ENCODE data around the gene RAB40B. TPM values are rescaled to one million over a fixed set of nuclear protein-coding genes. Genes with fewer than 3 reads are reported as not detected.

Gene RAB40B
- polyA plus RNA-seq, 1 of the 3 experiments (the other 2 are of a cell fraction) = 20.7 TPM

DNA sequence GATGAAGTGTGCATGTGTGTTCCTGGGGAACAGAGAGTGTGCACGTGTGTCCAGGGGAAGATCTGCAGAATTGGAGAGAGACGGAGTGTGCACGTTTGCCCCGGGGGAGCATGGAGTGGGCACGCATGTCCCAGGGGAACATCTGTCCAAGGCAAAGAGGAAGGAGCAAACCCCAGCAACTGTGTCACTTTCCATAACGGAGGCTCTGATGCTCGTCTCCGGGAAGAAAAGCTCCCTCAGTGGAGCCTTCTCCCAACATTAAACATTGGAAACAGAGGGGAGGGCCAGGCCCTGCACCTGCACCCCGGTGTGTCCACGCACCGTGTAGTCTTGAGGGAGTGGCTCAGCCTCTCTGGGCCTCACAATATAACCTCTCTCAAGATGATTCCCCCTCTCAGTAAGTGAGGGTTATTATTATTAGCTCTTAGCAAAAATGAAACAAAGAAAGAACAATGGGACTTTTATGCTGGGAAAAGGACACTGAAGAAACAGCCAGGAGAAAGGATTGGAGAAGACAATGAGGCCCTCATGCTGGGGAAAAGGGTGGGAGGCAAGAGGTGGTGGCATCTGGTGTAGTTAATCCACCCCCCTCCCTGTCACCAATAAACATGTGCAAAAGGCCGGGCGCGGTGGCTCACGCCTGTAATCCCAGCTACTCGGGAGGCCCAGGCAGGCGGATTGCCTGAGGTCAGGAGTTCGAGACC lies 7.6 kb downstream of the RAB40B start (continued):
- TF ChIP-seq REST (IDR thresholded peaks at IDR 0.05; ENCODE audit: low read depth, low read length) (no peak), TCF12 (IDR thresholded peaks at IDR 0.05) (no peak)

DNA sequence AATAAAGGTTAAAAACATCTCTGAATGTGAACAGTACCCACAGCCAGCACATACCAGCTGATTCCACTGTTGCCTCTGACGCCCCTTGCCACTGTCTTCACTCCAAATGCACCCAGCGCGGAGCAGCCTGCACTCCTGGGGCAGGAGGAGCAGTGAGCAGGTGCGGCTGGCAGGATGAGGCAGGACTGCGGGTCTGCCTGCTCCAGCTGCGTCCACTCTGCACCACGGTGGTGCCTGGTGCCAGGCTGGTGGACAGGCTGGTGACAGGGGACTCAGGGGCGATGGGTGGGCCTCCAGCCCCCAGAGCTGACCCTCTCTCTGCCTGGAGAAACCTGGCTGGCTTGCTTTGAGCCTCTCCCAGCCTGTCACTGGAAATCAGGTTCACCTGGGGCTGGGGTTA lies 9.4 kb downstream of the RAB40B start:
- H3K9me2 ChIP-seq = no peaks in the 10 kb centered on the region
- no peak overlapping the region for H3K4me2 ChIP-seq
- H3K27me3 ChIP-seq (ENCODE audit: insufficient read depth) = no peaks in the 10 kb centered on the region
- H3K4me1 ChIP-seq (ENCODE audit: control insufficient read depth in 1 of 2, insufficient read depth in 2 of 2, low read depth in 1 of 2, low read length in 1 of 2) = no peaks in the 10 kb centered on the region
- DNase-seq = no peak
- 0 out of 2 replicates have a peak, but pooled peaks cover 2% of the 10 kb centered on the region for H3K79me2 ChIP-seq (ENCODE audit: insufficient read depth)
- H3K9me3 ChIP-seq = no peaks in the 10 kb centered on the region; the same call in 1 of the 2 replicates
- no peak for TF ChIP-seq CHD2 (IDR thresholded peaks at IDR 0.05; ENCODE audit: low read length, partially characterized antibody)
- H3K9ac ChIP-seq = no peak overlapping the region
- peaks cover 0 to 2% of the 10 kb centered on the region in 2 experiments for H3K36me3 ChIP-seq (replicated peaks in 1 of 2; ENCODE audit: control insufficient read depth in 1 of 2, insufficient read depth in 2 of 2, low read length in 1 of 2)
- no peak overlapping the region for H2AFZ ChIP-seq (ENCODE audit: low read depth)
- WGBS (ENCODE audit: low lambda C conversion rate) = 76% methylated on average over 6 of the region's 8 CpGs
- no peak overlapping the region for H3K27ac ChIP-seq (ENCODE audit: low read depth in 2 of 2, low read length in 1 of 2)
- ChIA-PET CTCF (interaction anchor here (0.6 to 1.2 kb wide), 3 partner anchors 9 to 228 kb away, joined by 3 to 5 read pairs (median 4); no protein-coding TSS in a partner anchor), POLR2A (interaction anchor here (0.6 kb wide), 1 partner anchor 28 kb away, joined by 3 read pairs; no protein-coding TSS in a partner anchor)
- H3F3A ChIP-seq (replicated peaks; ENCODE audit: insufficient read depth) = no peaks in the 10 kb centered on the region
- H3K4me3 ChIP-seq (ENCODE audit: low read depth in 2 of 2, low read length in 1 of 2) = no peak overlapping the region
- no peaks in the 10 kb centered on the region for H4K20me1 ChIP-seq (ENCODE audit: insufficient read depth)

- Histone ChIP-seq H3F3A (replicated peaks; ENCODE audit: insufficient read depth) (no peaks in the 10 kb centered on the region), H3K27me3 (ENCODE audit: insufficient read depth) (no peaks in the 10 kb centered on the region), H2AFZ (ENCODE audit: low read depth) (no peak overlapping the region), H3K4me2 (no peak overlapping the region), H3K9ac (no peak overlapping the region), H3K79me2 (ENCODE audit: insufficient read depth) (no peaks in the 10 kb centered on the region), H3K9me2 (no peaks in the 10 kb centered on the region), H3K9me3 (no peaks in the 10 kb centered on the region), H3K27ac (ENCODE audit: low read depth in 2 of 2, low read length in 1 of 2) (no peak overlapping the region), H3K36me3 (replicated peaks in 1 of 2; ENCODE audit: control insufficient read depth in 1 of 2, insufficient read depth in 2 of 2, low read length in 1 of 2) (no peaks in the 10 kb centered on the region), H4K20me1 (ENCODE audit: insufficient read depth) (no peaks in the 10 kb centered on the region), H3K4me1 (ENCODE audit: control insufficient read depth in 1 of 2, insufficient read depth in 2 of 2, low read depth in 1 of 2, low read length in 1 of 2) (no peaks in the 10 kb centered on the region), H3K4me3 (ENCODE audit: low read depth in 2 of 2, low read length in 1 of 2) (no peak overlapping the region)
- 90% methylated on average over 9 of the region's 9 CpGs for WGBS (ENCODE audit: low lambda C conversion rate)
- ChIA-PET CTCF (interaction anchor here (0.9 kb wide), 1 partner anchor 658 kb away, joined by 3 read pairs; no protein-coding TSS in a partner anchor), POLR2A (interaction anchor here (0.7 kb wide), 1 partner anchor 11 kb away, joined by 3 read pairs; the partner anchor contains the start of gene RAB40B)
- no peak for DNase-seq
- no peak for TF ChIP-seq GABPA (IDR thresholded peaks at IDR 0.05; ENCODE audit: low read depth)
- TF ChIP-seq MAX (IDR thresholded peaks at IDR 0.05; ENCODE audit: low read depth) = no peak
Observed at GRCh38 chr17:82687871-82688270, 10.6 kb downstream of the RAB40B start.
